UCSD-AML1 (cell line): ENCODE data around the gene KIF18A.
"Not testable (repeated sequence)": the region's sequence is repeated elsewhere in the genome, so short reads cannot be mapped to it uniquely, and the experiment has no call there.

Source experiments
- DNase-seq: peaks from one replicate; lab custom pipeline; 2025; ENCODE audit not compliant: unreplicated experiment; lab: John Stamatoyannopoulos, UW

KIF18A gene

DNA sequence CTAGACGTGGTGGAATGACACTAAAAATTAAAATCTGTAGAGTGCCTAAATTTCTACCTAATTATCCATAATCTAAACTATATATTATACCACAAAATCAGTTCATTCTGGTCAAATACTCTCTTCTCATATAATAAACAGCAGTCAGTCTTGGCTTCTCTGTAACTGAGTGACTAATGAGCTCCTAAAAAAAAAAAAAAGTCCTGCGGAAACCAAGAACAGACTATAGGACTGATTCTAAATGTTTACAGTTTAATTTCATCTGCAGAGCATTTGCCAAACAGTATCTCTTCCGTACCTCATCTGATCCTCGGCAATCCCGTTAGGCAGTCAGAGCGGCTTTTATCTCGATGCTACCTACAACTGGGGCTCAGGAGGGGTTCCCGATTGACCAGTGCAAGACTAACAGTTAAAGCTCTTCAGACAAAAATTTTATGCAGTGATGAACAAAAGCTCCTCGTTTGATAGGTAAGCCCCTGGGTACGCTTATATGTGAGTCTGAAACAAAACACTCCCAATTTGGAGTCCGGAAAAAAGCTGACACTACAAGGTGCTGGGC is 686 bp downstream of the KIF18A start:
- DNase-seq, result peak; percentile 27

DNA sequence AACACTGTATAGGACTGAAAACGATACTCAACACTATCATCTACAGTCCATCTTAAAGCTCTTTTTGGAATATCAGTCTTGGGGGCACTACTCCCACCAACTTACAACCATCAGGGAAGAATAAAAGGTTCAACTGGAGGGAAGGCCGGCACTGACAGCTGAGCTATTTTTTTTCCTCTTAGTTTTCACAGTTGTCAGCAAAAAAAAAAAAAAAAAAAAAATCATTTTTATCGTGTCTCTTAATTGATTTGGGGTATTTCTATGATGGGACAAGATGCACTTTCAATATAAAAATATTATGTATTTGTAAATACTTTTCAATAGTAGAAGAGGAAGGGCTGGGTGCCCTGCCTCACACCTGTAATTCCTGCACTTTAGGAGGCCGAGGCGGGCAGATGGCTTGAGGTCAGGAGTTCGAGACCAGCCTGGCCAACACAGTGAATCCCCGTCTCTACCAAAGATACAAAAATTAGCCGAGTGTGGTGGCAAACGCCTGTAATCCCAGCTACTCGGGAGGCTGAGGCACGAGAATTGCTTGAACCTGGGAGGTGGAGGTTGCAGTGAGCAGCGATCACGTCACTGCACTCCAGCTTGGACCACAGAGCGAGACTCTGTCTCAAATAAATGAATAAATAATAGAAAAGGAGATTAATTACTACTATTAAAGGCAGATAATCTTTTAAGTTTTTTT is 1.5 kb downstream of the KIF18A start:
- DNase-seq, result no peak

DNA sequence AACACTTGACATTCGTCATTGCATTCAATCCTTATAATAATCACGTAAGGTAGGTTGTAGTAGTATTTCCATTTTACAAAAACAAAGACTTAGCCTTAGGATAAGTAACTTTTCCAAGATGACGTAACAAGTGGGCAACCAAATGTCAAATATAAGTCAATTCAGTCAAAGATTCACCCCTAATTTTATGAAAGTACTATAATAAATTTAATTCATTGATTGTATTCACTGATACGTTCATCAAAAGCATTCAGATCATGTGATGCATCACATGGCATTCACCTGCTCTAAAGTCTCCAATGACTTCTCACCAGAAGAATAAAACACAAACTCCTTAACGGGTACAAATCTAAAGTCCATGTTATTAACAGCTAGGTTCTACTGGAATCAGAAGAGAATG is 2.1 kb downstream of the KIF18A start:
- no peak for DNase-seq

DNA sequence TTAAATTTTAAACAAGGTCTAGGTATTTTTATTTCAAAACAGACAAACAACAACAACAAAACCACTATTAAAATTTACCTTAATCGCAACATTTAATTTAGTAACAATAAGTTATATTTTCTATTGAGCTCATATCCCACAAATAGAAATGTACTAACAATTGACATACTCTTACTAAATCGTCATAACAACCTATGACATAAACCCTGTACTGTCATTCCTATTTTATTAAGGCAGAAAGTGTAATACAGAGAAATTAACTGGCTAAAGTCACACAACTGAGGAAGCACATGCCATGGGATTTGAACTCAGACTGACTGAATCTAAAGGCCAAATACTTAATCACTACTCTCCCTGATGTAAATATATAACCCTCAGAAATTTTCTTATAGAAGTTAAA is 3.0 kb downstream of the KIF18A start:
- no peak for DNase-seq

DNA sequence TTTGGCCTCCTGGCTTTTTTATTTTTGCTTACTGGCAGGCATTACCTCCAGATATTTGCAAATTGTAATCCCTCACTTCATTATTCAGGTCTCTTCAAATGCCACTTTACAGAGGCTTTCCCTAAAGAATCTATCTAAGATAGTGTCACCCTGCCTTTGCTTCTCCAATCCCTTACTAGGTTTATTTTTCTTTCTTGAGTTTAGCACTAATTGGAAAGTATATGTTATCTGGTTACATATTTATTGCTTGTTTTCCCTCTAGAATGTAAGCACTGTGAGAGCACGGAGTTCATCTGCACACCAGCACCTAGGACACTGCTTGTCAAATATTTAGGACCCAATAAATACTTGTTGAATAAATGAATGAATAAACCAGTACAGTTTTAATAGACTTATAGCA is 3.5 kb downstream of the KIF18A start:
- no peak for DNase-seq

DNA sequence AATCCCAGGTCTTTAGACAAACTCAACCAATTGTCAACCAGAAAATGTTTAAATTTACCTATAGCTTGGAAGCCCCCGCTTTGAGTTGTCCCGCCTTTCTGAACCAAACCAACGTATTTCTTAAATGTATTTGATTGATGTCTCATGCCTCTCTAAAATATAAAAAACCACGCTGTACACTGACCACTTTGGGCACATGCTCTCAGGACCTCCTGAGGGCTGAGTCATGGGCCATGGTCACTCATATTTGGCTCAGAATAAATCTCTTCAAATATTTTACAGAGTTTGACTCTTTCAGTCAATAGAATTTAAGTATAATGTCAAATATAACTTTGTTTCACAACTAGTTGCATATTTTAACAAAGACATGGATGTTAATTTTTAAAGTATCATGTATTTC is 5.7 kb downstream of the KIF18A start:
- not testable (repeated sequence) for DNase-seq

DNA sequence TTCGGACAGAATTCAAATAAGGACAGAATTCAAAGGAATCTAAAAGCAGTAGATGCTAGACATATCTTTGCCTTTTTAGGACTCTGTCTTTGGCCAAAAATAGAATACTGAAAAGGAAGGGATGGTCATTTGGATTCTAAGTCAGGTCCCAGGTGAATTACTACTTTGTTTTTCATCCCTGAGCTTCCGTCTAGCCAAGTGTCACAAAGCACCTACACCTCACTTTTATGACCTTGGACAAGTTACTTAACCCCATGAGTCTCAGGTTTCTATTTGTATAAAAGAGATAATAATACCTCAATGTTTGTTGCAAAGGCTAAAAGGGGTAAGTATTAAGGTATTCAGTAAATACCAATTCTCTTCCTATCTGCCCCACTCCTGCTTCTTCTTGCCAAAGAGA is 7.3 kb downstream of the KIF18A start:
- no peak for DNase-seq

DNA sequence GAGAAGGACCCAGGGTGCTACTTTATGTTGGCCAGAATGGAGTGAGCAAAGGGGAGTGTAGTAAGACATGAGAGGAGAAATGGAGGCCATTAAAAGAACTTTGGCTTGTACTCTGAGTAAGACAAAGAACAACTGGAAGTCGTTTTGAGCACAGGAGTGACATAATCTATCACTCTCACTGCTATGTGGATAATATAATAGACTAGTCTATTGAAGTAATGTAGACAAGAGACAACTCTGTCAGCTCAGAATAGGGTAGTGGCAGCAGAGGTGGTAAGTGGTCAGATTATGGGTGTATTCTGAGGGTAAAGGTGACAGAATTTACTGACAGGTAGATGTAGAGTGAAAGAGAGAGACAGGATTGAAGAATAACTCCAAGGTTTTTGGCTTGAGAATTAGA is 8.2 kb downstream of the KIF18A start:
- DNase-seq, result no peak

DNA sequence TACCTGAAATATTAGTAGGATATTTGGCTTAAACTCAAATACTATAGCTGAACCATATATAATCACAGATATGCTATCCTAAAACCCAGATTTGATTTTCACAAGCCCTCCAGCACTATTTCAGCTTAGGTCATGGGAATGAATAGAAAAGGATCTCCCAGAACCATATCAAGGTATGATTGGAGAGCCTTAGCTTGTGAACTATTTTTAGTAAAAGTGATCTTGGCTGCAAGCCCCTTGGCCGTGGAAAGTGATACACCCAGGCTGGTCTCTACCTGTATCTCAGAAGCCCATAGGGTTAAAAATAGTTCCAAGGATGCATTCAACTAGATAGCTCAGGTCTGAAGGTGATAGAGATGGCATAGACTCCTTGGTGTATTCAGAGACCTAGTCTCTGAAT is 9.7 kb downstream of the KIF18A start:
- no peak for DNase-seq

DNA sequence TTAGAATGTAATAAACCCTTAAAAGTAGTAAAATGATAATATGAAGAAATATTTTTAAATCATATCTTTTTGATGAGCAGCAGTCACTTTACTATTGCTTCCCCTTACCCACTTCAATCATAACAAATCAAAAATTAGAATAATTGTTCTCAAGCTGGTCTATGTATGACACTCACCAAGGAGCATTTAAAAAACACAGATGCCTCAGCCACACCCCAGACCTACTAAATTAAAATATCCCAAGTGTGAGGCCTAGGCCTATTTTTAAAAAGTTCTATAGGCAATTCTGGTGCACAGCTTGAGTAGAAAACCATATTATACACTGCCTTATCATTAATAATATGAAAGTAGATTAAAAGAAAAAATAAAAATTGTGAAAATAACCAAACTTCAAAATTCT is 15.2 kb downstream of the KIF18A start:
- no peak for DNase-seq

DNA sequence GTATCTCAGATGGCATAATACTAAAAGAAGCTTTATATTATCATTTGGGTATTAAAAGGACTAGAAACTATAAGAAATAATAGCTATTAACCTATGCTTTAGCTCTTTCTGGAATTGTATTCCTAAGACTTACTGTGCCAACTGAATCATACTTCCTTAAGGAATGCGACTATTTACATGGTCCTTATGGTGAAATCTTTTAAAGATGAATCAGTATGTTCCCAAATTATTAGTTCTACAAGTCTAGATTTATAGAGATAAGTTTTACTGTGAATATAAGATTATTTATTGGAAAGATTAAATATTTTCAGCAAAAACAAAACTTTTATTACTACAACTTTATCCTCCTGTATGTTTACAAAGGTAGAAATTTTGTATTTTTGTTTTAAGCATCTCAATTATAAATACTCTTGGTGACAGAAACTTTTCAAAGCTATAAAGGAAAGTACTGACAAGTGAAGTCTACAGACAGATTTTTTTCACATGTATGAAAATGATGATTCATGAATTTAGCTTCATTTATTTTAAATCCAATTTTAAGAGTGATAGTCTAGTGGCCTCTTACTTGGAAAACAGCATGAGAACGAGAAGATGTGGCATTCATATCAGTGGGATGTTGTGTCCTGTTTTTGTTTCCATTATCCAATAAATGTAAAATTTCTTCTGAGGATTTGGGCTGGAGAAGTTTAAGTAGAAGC is 17.8 kb downstream of the KIF18A start:
- DNase-seq, result no peak

DNA sequence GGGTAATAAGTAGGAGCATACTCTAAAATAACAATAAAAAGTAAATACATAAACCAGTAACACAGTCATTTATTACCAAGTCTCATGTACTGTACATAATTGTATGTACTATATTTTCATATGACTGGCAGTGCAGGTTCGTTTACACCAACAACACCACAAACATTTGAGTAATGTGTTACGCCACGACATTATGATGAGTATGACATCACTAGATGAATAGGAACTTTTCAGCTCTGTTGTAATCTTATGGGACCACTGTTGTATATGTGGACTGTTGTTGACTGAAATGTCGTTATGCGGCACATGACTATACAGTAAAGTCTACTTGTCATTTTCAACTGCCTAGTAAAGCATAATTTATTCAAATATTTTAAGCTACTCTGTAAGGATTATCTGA is 18.6 kb downstream of the KIF18A start:
- DNase-seq, result no peak

DNA sequence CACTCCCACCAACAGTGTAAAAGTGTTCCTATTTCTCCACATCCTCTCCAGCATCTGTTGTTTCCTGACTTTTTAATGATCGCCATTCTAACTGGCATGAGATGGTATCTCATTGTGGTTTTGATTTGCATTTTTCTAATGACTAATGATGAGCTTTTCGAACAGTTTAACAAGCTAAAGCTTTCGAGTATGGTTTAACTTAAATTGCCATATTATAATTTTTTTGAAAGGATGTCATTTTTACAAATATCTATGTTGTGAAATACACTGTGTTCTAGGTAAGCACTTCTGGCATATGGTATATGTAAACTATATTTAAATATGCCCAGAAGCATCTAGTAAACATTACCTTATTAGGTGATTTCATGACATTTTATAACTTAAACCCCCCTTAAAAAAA is 20.3 kb downstream of the KIF18A start:
- not testable (repeated sequence) for DNase-seq

DNA sequence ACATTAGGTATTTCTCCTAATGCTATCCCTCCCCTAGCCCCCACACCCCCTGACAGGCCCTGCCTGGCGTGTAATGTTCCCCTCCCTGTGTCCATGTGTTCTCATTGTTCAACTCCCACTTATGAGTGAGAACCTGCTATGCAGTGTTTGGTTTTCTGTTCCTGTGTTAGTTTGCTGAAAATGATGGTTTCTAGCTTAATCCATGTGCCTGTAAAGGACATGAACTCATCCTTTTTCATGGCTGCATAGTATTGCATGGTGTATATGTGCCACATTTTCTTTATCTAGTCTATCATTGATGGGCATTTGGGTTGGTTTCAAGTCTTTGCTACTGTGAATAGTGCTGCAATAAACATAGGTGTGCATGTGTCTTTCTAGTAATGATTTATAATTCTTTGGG is 20.8 kb downstream of the KIF18A start:
- DNase-seq, result not testable (repeated sequence)

DNA sequence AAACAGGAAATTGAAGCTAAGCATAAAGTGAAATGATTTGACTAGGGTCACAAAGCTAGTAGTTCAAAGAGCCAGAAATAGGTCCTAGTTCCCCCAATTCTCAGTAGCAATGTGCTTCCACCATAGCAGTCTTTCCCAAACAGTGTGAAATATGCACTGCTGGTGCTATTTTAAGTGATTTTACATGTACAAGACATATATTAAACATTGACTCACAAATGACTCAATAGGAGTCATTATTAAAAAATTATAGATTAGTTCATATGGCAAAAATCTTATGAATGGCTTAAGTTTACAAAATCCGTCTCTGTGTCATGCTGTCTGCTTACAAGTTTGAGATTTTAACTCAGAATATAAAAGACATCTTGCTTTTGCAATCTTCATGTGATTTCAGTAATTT is 21.4 kb downstream of the KIF18A start:
- DNase-seq, result no peak

DNA sequence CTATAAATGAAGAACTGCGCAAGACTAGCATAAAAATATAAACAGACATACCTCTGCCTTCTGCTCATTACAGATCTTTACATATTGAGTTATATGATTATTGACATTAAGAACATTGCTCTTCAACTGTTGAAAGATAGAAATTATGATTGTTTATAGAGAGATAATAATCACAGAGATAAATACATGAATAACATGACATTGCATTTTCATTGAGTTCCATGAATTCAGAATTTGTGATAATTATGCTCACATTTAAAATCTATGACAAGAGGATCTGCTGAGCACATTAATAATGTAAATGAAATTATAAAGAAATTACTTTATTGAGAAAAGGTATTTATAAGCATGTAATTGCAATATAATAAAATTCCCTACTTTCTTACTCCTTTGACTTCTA is 24.8 kb downstream of the KIF18A start:
- no peak for DNase-seq

DNA sequence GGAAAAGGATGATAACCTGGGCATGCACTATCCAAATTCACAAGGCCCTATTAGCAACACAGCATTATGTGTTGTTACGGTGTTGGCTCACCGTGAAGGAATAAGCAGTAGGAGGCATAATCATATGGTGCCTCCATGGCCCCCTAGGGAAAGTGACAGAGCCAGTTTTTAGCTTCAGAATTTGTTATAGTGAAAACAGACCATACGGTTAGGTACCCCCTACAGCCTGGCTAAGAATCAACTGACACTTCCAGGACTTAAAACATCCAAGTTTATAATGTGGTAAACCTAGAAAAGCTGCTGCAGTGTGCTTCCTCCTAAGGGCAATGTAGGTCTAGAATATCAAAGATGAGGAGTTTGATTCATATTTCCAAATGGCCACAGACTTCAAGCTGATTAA is 30.4 kb downstream of the KIF18A start:
- DNase-seq, result no peak

DNA sequence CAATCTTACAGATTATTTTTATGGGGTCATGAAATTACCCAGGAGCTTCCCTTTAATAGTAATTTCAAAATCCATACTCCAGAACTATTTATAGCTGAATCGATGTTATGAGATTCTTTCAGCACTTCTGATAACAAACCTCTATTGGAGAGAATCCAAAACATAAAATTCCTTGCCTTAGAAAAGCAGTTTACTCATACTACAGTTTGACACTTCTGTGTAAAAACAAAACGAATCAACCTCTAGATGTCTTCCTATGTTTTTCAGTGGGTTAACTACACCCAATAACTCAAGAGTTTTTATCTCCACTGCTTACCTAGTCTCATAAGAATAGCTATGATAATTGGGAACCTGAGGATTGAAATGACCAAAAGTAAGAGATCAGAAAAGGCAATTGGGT is 35.6 kb downstream of the KIF18A start:
- DNase-seq, result no peak

DNA sequence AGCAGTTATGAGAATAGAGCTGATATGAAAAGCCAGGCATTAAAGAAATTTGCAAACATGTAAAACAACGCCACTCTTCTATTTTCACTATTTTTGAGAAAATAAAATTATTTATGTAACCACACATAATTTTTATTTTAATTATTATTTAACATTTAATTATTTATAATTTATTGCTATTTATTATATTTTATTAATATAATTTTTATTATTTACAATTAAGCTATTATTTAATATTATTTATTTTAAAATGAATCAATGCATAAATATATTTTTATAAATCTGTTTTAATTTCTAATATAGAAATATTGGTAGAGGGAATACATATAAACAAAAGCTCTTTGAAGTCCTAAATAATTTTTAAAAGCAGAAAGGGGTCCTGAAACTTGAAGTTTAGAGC is 36.7 kb downstream of the KIF18A start:
- no peak for DNase-seq

DNA sequence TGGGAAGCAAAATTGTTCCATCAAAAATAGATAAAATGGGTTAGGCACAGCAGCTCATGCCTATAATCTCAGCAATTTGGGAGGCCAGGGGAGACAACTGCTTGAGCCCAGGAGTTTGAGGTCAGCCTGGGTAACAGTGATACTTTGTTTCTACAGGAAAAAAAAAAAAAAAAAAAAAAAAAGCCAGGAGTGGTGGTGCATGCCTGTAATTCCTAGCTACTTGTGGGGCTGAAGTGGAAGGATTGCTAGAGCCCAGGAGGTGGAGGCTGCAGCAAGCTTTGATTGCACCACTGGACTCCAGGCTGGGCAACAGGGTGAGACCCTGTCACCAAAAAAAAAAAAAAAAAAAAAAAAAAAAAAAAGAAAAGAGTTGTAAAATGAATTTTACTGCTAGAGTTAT is 49.6 kb downstream of the KIF18A start:
- DNase-seq, result no peak

DNA sequence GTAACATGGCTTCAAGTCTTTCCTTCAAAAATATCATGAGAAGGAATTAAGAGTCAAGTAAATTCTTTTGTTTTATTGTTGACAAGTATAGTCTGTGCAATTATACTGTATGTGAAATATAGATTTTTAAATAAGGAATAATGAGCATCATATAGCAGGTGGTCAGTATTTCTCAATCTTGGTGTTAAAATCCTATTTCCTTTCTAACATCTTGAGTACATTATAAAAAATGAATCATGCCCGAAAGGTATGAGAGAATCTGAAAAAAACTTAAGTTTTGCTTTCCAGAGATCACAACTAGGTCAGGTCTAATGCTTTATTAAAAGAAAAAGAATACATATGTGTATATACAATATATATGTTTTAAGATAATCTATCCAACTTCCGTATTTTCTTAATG is 53.1 kb downstream of the KIF18A start:
- DNase-seq, result no peak

DNA sequence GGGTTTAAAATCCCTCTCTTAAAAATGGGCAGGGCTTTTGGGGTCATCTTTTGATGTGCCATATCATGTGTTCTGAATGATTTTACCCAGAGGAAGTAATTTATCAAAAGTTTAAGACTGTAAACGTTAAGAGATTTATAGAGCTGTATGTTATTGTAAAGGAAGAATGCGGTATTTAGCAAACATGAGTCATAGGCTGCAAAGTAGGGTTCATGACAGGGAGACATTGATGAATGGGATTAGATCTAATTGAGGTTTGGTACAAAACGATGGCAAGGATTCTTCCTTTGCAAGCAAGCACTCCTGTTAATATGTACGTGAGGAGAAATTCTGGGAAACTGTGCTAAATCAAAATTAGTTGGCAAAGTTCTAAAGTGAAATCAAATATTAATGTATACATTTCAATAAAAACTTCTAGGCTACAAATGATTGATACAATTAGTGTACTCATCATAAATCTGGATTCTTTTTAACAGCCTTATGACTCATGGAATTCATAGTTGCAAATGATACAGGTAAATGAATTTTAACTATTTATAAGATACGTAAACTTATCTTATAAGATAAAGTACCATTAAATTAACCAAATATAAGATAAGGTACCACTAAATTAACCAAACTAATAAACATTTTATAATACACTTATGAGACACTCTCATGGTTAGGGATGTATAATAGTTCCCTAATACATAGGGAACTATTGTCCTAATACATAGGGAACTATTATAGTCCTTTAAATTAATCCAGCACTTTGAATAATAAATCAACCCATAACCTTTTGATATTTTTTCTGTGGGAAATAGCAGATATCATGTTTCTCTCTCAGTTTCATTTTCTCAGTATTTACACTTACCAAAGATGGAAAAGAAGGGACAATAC is 58.4 kb downstream of the KIF18A start:
- no peak for DNase-seq
